SU-DHL-6 (cell line): ENCODE results near the gene MTRFR.
"Not testable (repeated sequence)": the region's sequence is repeated elsewhere in the genome, so short reads cannot be mapped to it uniquely, and the experiment has no call there.

Experiments used
- H2AFZ ChIP-seq: fragments of 200-600 bp; sonication (generic); 2 replicates; pipeline ENCODE4 v1.6.1; 2014; ENCODE audit warnings: low read depth, mild to moderate bottlenecking, moderate library complexity, mixed read lengths, antibody characterized with exemption, low read length; ENCODE audit not compliant: severe bottlenecking
- H3F3A ChIP-seq: fragments of 200-600 bp; shearing (Covaris generic); 2 replicates; pipeline ENCODE4 v1.6.0; 2016; ENCODE audit warnings: antibody characterized with exemption, mild to moderate bottlenecking; ENCODE audit not compliant: insufficient read depth
- H3K27ac ChIP-seq: fragments of 200-600 bp; sonication (generic); 2 replicates; pipeline ENCODE4 v1.5.1; 2016; ENCODE audit warnings: low read depth, mild to moderate bottlenecking, low read length, moderate library complexity, mixed read lengths
- H3K27me3 ChIP-seq: fragments of 200-600 bp; sonication (generic), shearing (Covaris generic); 2 replicates; pipeline ENCODE4 v1.6.0; 2014; ENCODE audit warnings: mild to moderate bottlenecking, low read length
- H3K36me3 ChIP-seq: fragments of 200-600 bp; sonication (generic); 2 replicates; pipeline ENCODE4 v1.6.1; 2014; ENCODE audit warnings: mild to moderate bottlenecking, low read length, mixed read lengths
- H3K4me2 ChIP-seq: fragments of 300-600, 200-600 bp; shearing (Covaris generic), sonication (generic); 2 replicates; pipeline ENCODE4 v1.6.0; 2014; ENCODE audit warnings: low read length, low read depth, mild to moderate bottlenecking; ENCODE audit not compliant: poor library complexity, severe bottlenecking
- H3K4me3 ChIP-seq: fragments of 200-600 bp; sonication (generic); 2 replicates; pipeline ENCODE4 v1.5.1; 2014; ENCODE audit warnings: antibody characterized with exemption, low read length, mild to moderate bottlenecking, mixed read lengths; ENCODE audit not compliant: insufficient read depth, poor library complexity, severe bottlenecking
- H3K79me2 ChIP-seq: fragments of 200-600 bp; sonication (generic); 2 replicates; pipeline ENCODE4 v1.6.1; 2014; ENCODE audit warnings: mild to moderate bottlenecking, low read length, moderate library complexity; ENCODE audit not compliant: insufficient read depth
- H3K9ac ChIP-seq: fragments of 200-600 bp; sonication (generic); 2 replicates; pipeline ENCODE4 v1.7.0; 2014; ENCODE audit warnings: mild to moderate bottlenecking, low read length
- H3K9me2 ChIP-seq: fragments of 200-600 bp; sonication (generic); replicated peaks from 2 replicates; pipeline ENCODE4 v1.6.1; 2014; ENCODE audit warnings: low read length; ENCODE audit not compliant: insufficient read depth
- H3K9me3 ChIP-seq: fragments of 200-600 bp; sonication (generic); 2 replicates; pipeline ENCODE4 v1.6.1; 2014; ENCODE audit warnings: low read length, mixed read lengths; ENCODE audit not compliant: insufficient read depth
- H4K20me1 ChIP-seq: fragments of 200-600 bp; sonication (generic); 2 replicates; pipeline ENCODE4 v1.6.1; 2014; ENCODE audit warnings: low read depth, mild to moderate bottlenecking, antibody characterized with exemption, low read length, moderate library complexity, mixed read lengths
- EZH2phosphoT487 ChIP-seq: fragments of 200-600 bp; sonication (generic), shearing (Covaris generic); conservative IDR thresholded peaks from 2 replicates; pipeline ENCODE4 v1.6.1; 2018; ENCODE audit warnings: mild to moderate bottlenecking, antibody characterized with exemption, low read length, moderate library complexity, mixed read lengths
- TF ChIP-seq, protein P1 (sequence below): fragments of 200-600 bp; sonication (generic); IDR thresholded peaks from one replicate; pipeline ENCODE4 v1.5.1; 2017; ENCODE audit warnings: antibody characterized with exemption, mild to moderate bottlenecking, low read length, moderate library complexity; ENCODE audit not compliant: insufficient read depth, poor library complexity, severe bottlenecking

The MTRFR gene

DNA sequence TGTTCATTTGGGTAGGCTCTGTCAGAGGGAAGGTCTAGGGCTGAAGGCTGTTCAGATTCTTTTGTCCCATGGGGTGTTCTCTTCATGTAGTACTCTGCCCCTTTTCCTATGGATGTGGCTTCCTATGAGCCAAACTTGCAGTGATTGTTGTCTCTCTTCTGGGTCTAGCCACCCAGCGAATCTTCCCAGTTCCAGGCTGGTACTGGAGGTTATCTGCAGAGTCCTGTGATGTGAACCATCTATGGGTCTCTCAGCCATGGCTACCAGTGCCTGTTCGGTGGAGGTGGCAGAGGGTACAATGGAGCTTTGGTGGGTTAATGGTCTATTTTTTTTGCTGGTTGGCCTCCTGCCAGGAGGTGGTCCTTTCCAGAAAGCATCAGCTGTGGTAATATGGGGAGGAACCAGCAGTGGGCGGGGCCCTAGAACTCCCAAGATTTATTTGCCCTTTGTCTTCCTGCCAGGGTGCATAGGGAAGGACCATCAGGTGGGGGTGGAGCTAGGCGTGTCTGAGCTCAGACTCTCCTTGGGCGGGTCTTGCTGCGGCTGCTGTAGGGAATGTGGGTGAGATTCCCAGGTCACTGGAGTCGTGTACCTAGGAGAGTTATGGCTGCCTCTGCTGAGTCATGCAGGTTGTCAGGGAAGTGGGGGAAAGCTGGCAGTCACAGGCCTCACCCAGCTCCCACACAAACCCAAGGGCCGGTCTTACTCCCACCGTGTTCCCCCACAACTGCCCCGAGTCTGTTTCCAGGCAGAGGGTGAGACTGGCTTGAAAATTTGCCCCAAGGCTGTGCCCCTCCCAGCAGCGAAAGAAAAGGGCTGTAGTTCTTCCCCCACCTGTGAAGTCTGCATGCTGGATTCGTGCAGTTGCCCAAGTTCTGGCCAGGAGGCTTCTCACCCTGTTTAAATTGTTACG is 17.5 kb downstream of the MTRFR start:
- no peaks in the 10 kb centered on the region for H3K9me3 ChIP-seq
- TF ChIP-seq, protein P1, sequence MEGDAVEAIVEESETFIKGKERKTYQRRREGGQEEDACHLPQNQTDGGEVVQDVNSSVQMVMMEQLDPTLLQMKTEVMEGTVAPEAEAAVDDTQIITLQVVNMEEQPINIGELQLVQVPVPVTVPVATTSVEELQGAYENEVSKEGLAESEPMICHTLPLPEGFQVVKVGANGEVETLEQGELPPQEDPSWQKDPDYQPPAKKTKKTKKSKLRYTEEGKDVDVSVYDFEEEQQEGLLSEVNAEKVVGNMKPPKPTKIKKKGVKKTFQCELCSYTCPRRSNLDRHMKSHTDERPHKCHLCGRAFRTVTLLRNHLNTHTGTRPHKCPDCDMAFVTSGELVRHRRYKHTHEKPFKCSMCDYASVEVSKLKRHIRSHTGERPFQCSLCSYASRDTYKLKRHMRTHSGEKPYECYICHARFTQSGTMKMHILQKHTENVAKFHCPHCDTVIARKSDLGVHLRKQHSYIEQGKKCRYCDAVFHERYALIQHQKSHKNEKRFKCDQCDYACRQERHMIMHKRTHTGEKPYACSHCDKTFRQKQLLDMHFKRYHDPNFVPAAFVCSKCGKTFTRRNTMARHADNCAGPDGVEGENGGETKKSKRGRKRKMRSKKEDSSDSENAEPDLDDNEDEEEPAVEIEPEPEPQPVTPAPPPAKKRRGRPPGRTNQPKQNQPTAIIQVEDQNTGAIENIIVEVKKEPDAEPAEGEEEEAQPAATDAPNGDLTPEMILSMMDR, result no peak
- TF ChIP-seq EZH2phosphoT487, result no peak
- H3K4me3 ChIP-seq, result no peak overlapping the region
- no peaks in the 10 kb centered on the region; the same call in 1 of the 2 replicates for H4K20me1 ChIP-seq
- no peak overlapping the region for H3K4me2 ChIP-seq
- H3K9me2 ChIP-seq, result no peaks in the 10 kb centered on the region
- H3K9ac ChIP-seq, result no peak overlapping the region
- H3F3A ChIP-seq, result no peaks in the 10 kb centered on the region
- no peak overlapping the region for H2AFZ ChIP-seq
- no peak overlapping the region for H3K27ac ChIP-seq
- H3K27me3 ChIP-seq, result no peaks in the 10 kb centered on the region
- H3K36me3 ChIP-seq, result no peaks in the 10 kb centered on the region; the same call in 1 of the 2 replicates
- peaks cover 66% of the 10 kb centered on the region for H3K79me2 ChIP-seq

DNA sequence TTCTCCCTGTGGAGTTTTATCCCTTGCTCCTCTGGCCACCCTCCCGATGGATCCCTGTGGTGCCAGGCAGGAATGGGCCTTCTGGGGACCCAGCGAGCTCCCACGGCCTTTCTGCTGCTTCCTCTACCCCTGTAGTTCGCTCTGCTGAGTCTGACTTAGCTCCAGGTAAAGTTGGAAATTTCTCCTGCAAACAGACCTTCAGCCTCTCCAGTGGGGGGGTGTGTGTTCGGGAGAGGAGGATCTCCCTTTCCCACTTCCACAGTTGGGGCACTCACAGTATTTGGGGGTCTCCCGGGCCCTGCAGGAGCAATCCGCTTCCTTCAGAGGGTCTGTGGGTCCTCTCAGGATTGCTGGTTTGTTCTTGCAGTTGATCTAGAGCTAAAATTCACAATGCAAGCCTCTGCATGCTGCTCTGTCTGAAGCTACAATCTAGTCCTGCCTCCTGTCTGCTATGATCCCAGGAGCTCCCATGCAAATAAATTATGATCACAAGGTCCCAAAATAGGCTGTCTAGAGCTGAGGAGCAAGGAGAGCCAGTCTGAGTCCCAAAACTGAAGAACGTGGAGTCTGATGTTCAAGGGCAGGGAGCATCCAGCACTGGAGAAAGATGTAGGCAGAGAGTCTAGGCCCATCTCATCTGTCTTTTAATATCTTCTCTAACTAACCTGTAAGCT is 18.3 kb downstream of the MTRFR start:
- Histone ChIP-seq H3K36me3 (peaks cover 4% of the 10 kb centered on the region; the same call in 1 of the 2 replicates), H3K9me3 (no peaks in the 10 kb centered on the region), H3F3A (peaks cover under 1% of the 10 kb centered on the region; the same call in 1 of the 2 replicates), H3K27ac (no peak overlapping the region), H3K9me2 (no peaks in the 10 kb centered on the region), H3K4me2 (no peak overlapping the region), H3K9ac (no peak overlapping the region), H3K79me2 (peaks cover 59% of the 10 kb centered on the region), H3K27me3 (no peaks in the 10 kb centered on the region), H4K20me1 (no peaks in the 10 kb centered on the region; the same call in 1 of the 2 replicates), H2AFZ (no peak overlapping the region), H3K4me3 (no peak overlapping the region)
- TF ChIP-seq, protein P1, result no peak
- TF ChIP-seq EZH2phosphoT487, result no peak

DNA sequence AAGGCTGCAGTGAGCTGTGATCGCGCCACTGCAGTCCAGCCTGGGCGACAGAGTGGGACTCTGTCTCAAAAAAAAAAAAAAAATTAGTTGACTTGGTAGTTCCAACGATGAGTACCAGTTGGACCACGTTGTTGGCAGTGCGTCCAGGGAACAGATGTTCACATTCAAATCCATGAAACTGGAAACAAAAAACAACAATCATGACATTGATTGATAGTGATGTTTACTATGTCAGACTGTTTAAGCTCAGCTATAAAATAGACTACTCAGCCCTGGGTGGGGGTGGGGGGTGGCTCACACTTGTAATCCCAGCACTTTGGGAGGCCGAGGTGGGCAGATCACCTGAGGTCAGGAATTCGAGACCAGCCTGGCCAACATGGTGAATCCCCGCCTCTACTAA is 19.1 kb downstream of the MTRFR start:
- H3K4me3 ChIP-seq, H4K20me1 ChIP-seq, H3K27ac ChIP-seq, H3K9me3 ChIP-seq, H2AFZ ChIP-seq, H3K9me2 ChIP-seq, H3K36me3 ChIP-seq, H3K9ac ChIP-seq, H3K4me2 ChIP-seq, H3F3A ChIP-seq, H3K27me3 ChIP-seq: not testable (repeated sequence)
- peaks cover 52% of the 10 kb centered on the region for H3K79me2 ChIP-seq
